Erythroblast (primary cell): ENCODE data around the gene WNT8A.

Experiments
- GATA1 ChIP-seq: IDR thresholded peaks from 2 replicates; pipeline ENCODE4 v1.6.1; 2011; ENCODE audit warnings: low read depth, mild to moderate bottlenecking, control low read depth, low read length, moderate library complexity
- POLR2A ChIP-seq: IDR thresholded peaks from 2 replicates; pipeline ENCODE4 v1.6.1; 2011; ENCODE audit warnings: mild to moderate bottlenecking, low read length

DNA sequence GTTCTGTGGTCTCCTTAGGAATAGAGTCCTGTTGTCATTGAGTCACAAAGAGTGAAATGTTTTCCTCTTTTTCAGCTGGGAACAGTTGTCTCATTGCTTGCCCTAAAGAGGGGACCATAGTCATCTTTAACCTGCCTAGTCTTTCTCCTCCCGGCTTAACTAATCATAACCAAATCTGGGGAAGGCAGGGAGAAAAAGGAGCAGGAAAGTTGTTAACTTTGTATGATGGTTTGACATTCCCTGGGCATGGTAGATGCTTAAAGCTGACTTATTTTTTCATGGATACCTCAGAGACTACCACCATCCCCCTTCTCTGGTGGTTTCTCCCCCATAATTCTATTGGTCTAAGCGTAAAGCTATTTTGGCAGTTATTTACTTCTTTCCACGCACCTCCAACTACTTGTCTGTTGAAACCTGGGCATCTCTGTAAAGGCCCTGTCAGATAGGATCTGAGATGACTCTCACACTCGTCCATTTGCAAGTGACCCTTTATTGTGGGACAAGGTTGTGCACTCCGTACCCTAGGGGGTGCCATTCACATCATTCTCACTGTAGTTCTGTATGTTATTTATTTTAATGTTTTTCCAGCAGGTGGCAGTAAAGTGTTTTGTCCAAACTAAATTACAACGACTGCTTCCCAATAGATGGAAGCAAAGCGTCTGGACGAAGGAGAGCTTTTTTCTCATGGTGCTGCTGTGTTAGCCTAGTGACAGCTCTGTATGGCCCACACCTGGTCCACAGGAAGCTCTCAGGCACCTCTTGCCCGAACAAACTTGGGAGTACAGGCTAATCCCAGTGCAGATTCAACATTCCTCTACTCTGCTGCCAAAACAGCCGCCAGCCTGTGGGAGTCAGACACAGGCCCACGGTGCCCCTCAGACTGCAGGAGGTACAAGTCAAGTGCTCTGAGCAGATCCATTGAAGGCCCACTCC lies 48.0 kb upstream of the WNT8A start:
- TF ChIP-seq POLR2A (no peak), GATA1 (no peak)
